HepG2 (cell line): ENCODE results near the gene RYK. TPM values are rescaled to one million over a fixed set of nuclear protein-coding genes. Genes with fewer than 3 reads are reported as not detected.

Source experiments
- ATAC-seq: fragments of 200-7000 bp; cut with Tn5 transposase; 3 replicates; pipeline ENCODE4 v1.9.1; 2020; ENCODE audit warnings: mild to moderate bottlenecking, moderate library complexity
- BruUV-seq: library from RNA; stranded (reverse); fragments of 400-500 nt; replicated peaks from 2 replicates; lab custom pipeline; 2021; lab: Mats Ljungman, UMichigan
- CTCF ChIA-PET: fragments of 300-600 bp; formaldehyde crosslinking; extraction: SDS; loops from one replicate; lab custom pipeline; 2021; ENCODE audit warnings: low total read pairs, inconsistent platforms, low intra/inter-chr PET ratio; lab: Yijun Ruan, JAX
- POLR2A ChIA-PET: fragments of 350-600 bp; sonication (Branson Sonifier 250); formaldehyde crosslinking; loops from one replicate; lab custom pipeline; 2020; ENCODE audit warnings: antibody characterized with exemption, inconsistent platforms; lab: Yijun Ruan, JAX
- DNase-seq: peaks from one replicate; pipeline ENCODE4 v3.0.0-alpha.2; 2015; ENCODE audit warnings: low spot score
- FAIRE-seq: peaks from 3 replicates; lab custom pipeline; 2011; peaks lifted over from hg19 to GRCh38; lab: Jason Lieb, UNC
- H2AFZ ChIP-seq: one replicate; pipeline ENCODE4 v1.6.1; 2011; ENCODE audit warnings: low read length, inconsistent platforms
- H3K27ac ChIP-seq: fragments of 300-600 bp; 3 replicates; pipeline ENCODE4 v1.8.0; 2011; ENCODE audit warnings: mixed run types, mild to moderate bottlenecking, mixed read lengths, low read length, inconsistent platforms; ENCODE audit not compliant: insufficient read depth; ENCODE audit errors: extremely low read length
- H3K27me3 ChIP-seq, 2 experiments: fragments of 200-600 bp in 1 of 2; 2 replicates in 1 of 2; 3 replicates in 1 of 2; pipeline versions ENCODE4 v1.6.0 to v1.8.0; 2011; ENCODE audit warnings: low read length in 2 of 2, mild to moderate bottlenecking in 2 of 2, moderate library complexity in 2 of 2, inconsistent platforms in 1 of 2; ENCODE audit not compliant: insufficient read depth in 2 of 2, control insufficient read depth in 1 of 2
- H3K36me3 ChIP-seq, 2 experiments: fragments of 200-600 bp in 1 of 2; replicated peaks in 1 of 2; 2 replicates in 1 of 2; 3 replicates in 1 of 2; pipeline versions ENCODE4 v1.5.1 to v1.8.0; 2011; ENCODE audit warnings: low read length in 2 of 2, inconsistent platforms in 1 of 2; ENCODE audit not compliant: insufficient read depth in 2 of 2, control insufficient read depth in 1 of 2
- H3K4me1 ChIP-seq: 2 replicates; pipeline ENCODE4 v1.5.1; 2012; ENCODE audit warnings: low read length, inconsistent platforms; ENCODE audit not compliant: insufficient read depth
- H3K4me2 ChIP-seq: 2 replicates; pipeline ENCODE4 v1.6.0; 2011; ENCODE audit warnings: low read depth, low read length, inconsistent platforms
- H3K4me3 ChIP-seq, 3 experiments: fragments of 200-600 bp in 1 of 3; sonication (generic), shearing (Covaris generic) in 1 of 3; replicated peaks in 1 of 3; 2 replicates each; pipeline ENCODE4 v1.5.1; 2011 to 2016; ENCODE audit warnings: low read length in 3 of 3, inconsistent platforms in 2 of 3, low read depth in 2 of 3, mild to moderate bottlenecking in 2 of 3, control low read depth in 1 of 3, mixed read lengths in 1 of 3; ENCODE audit not compliant: insufficient read depth in 1 of 3
- H3K79me2 ChIP-seq: one replicate; pipeline ENCODE4 v1.6.1; 2011; ENCODE audit warnings: low read length, inconsistent platforms; ENCODE audit not compliant: insufficient read depth
- H3K9ac ChIP-seq: 2 replicates; pipeline ENCODE4 v1.6.0; 2011; ENCODE audit warnings: mild to moderate bottlenecking, low read depth, low read length, inconsistent platforms; ENCODE audit not compliant: insufficient read depth
- H3K9me3 ChIP-seq: 2 replicates; pipeline ENCODE4 v1.5.1; 2012; ENCODE audit warnings: mild to moderate bottlenecking, low read length
- H4K20me1 ChIP-seq: 2 replicates; pipeline ENCODE4 v1.6.0; 2011; ENCODE audit warnings: inconsistent platforms, mild to moderate bottlenecking, low read length, moderate library complexity; ENCODE audit not compliant: insufficient read depth
- ARHGAP35 ChIP-seq: sonication (generic); formaldehyde crosslinking; IDR thresholded peaks from 2 replicates; pipeline ENCODE4 v1.9.0; 2022; ENCODE audit warnings: mild to moderate bottlenecking, inconsistent platforms, moderate library complexity, missing genetic modification reagents, borderline replicate concordance
- ARNT2 ChIP-seq: sonication (generic); formaldehyde crosslinking; IDR thresholded peaks from 2 replicates; pipeline ENCODE4 v1.8.0; 2022; ENCODE audit warnings: mild to moderate bottlenecking, low read depth, missing genetic modification reagents, moderate library complexity
- ATF4 ChIP-seq, 2 experiments: fragments of 450-650 bp in 1 of 2; sonication (generic) in 1 of 2; formaldehyde crosslinking; IDR thresholded peaks; 2 replicates each; pipeline versions ENCODE4 v1.5.0 to v1.8.0; 2020 to 2022; ENCODE audit warnings: mild to moderate bottlenecking in 1 of 2, missing genetic modification reagents in 1 of 2
- CEBPB ChIP-seq: IDR thresholded peaks from 2 replicates; pipeline ENCODE4 v1.6.1; 2011; ENCODE audit warnings: low read depth, low read length, improper control_type of control experiment, borderline replicate concordance
- ERF ChIP-seq: IDR thresholded peaks from 2 replicates; pipeline ENCODE4 v1.6.1; 2018; ENCODE audit warnings: missing biosample characterization, missing genetic modification reagents
- KLF12 ChIP-seq: sonication (generic); formaldehyde crosslinking; IDR thresholded peaks from 2 replicates; pipeline ENCODE4 v1.4.0; 2020; ENCODE audit warnings: missing genetic modification reagents, borderline replicate concordance
- NFKB2 ChIP-seq: sonication (generic); formaldehyde crosslinking; IDR thresholded peaks from 2 replicates; pipeline ENCODE4 v1.4.0; 2020; ENCODE audit warnings: missing genetic modification reagents, borderline replicate concordance
- NPAS2 ChIP-seq: sonication (generic); formaldehyde crosslinking; IDR thresholded peaks from 2 replicates; pipeline ENCODE4 v1.8.0; 2022; ENCODE audit warnings: mild to moderate bottlenecking, missing genetic modification reagents, borderline replicate concordance
- PLRG1 ChIP-seq: fragments of 450-650 bp; conservative IDR thresholded peaks from 2 replicates; pipeline ENCODE4 v1.6.1; 2016
- RFX5 ChIP-seq: IDR thresholded peaks from 2 replicates; pipeline ENCODE4 v1.6.1; 2011; ENCODE audit warnings: low read depth, low read length, improper control_type of control experiment
- SIX4 ChIP-seq: sonication (generic); formaldehyde crosslinking; IDR thresholded peaks from 2 replicates; pipeline ENCODE4 v1.4.0; 2020; ENCODE audit warnings: missing genetic modification reagents
- SRY ChIP-seq: sonication (generic); formaldehyde crosslinking; IDR thresholded peaks from 2 replicates; pipeline ENCODE4 v1.8.0; 2022; ENCODE audit warnings: mild to moderate bottlenecking, missing genetic modification reagents
- TBX3 ChIP-seq: fragments of 450-650 bp; IDR thresholded peaks from 2 replicates; pipeline ENCODE4 v1.6.1; 2017; ENCODE audit warnings: antibody characterized with exemption, mild to moderate bottlenecking, inconsistent platforms, borderline replicate concordance
- TGIF2 ChIP-seq: IDR thresholded peaks from 2 replicates; pipeline ENCODE4 v1.6.1; 2016; ENCODE audit warnings: control low read depth, missing compliant biosample characterization
- U2AF1 ChIP-seq: fragments of 200-400 bp; formaldehyde crosslinking; optimal IDR thresholded peaks from 2 replicates; pipeline ENCODE3; 2017; ENCODE audit warnings: mild to moderate bottlenecking, low read depth, low read length
- UBTF ChIP-seq: sonication (generic); formaldehyde crosslinking; IDR thresholded peaks from 2 replicates; pipeline ENCODE4 v1.4.0; 2020; ENCODE audit warnings: mild to moderate bottlenecking, missing genetic modification reagents
- ZNF367 ChIP-seq: sonication (generic); formaldehyde crosslinking; IDR thresholded peaks from 2 replicates; pipeline ENCODE4 v1.4.0; 2020; ENCODE audit warnings: missing genetic modification reagents, borderline replicate concordance
- WGBS: methylation state at CpG from one replicate; pipeline ENCODE4 v1.1.6; 2017; ENCODE audit warnings: low lambda C conversion rate; 5-methylcytosine and 5-hydroxymethylcytosine counted together
- in situ Hi-C: cut with HindIII; loops from 2 replicates; pipeline ENCODE4 v1.10.0; 2017; ENCODE audit warnings: low pct_unique_long_range_greater_than_20kb; ENCODE audit not compliant: extremely low pct_ligation_motif_present
- intact Hi-C: fragments of 100-400 bp; cut with micrococcal nuclease; formaldehyde crosslinking; loops from one replicate; pipeline ENCODE4 v1.10.0; 2022; ENCODE audit not compliant: unreplicated experiment
- polyA plus RNA-seq, 8 experiments: library from polyadenylated mRNA; depleted of rRNA in 3 of 8; stranded (reverse) in 7 of 8; unstranded in 1 of 8; fragments of >200 nt; fragmentation: Illumina TruSeq in 4 of 8; extraction: Trizol in 4 of 8; gene quantifications; 2 replicates each; pipeline versions ENCODE4 v1.2.1 to v1.2.3, GENCODE V29; 2011 to 2016; ENCODE audit warnings: low read depth in 4 of 8, missing spikeins in 1 of 8, mixed read lengths in 1 of 8; ENCODE audit not compliant: insufficient read depth in 1 of 8
- total RNA-seq, 5 experiments: library from RNA; depleted of rRNA; stranded (reverse); fragments of >200 nt; fragmentation: Illumina TruSeq; extraction: Trizol; gene quantifications; 2 replicates each; pipeline ENCODE4 v1.2.3, GENCODE V29; 2016; ENCODE audit warnings: low read depth in 1 of 5

RYK gene
- total and polyA plus RNA-seq, 2 of the 13 experiments (the other 11 are each of a cell fraction or from before 2014, with no cell fraction given), result 35.0 to 66.2 TPM

DNA sequence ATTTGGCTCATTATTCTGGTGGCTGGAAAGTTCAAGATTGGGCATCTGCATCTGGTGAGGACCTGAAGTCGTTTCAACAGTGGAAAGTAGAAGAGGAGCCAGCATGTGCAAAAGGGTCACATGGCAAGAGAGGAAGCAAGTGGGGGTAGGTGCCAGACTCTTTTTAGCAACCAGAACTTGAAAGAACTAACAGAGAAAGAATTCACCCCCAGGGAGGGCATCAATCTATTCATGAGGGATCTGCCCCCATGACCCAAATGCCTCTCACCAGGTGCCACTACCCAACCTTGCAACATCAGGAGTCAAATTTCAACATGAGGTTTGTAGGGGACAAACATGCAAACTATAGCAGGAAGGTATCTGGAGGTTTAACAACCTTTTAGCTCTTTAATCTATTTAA is 10.3 kb upstream of the RYK start:
- no peak overlapping the region for H2AFZ ChIP-seq
- no peaks in the 10 kb centered on the region for H3K27me3 ChIP-seq
- WGBS, result 7% methylated on average over 1 of the region's 1 CpG
- no peaks in the 10 kb centered on the region for H3K9me3 ChIP-seq
- POLR2A ChIA-PET, result interaction anchor here (1.4 kb wide), 1 partner anchor 8 kb away, joined by 6 read pairs; no protein-coding TSS in a partner anchor
- no peak overlapping the region for H3K4me3 ChIP-seq
- ATAC-seq (no peak), DNase-seq (no peak), FAIRE-seq (no peak)
- in situ Hi-C loops (no loop called here), intact Hi-C loops (no loop called here)
- BruUV-seq, result no TSS peak
- TF ChIP-seq ARHGAP35 (no peak), CEBPB (peak; percentile 44; the same call in 1 of the 2 replicates), TBX3 (no peak), SIX4 (CRISPR knock-in tag) (peak; percentile 73; the same call in 1 of the 2 replicates)
- CTCF ChIA-PET, result no interaction called here
- no peaks in the 10 kb centered on the region for H3K4me1 ChIP-seq
- no peak overlapping the region for H3K9ac ChIP-seq
- H3K27ac ChIP-seq, result no peak overlapping the region
- H3K4me2 ChIP-seq, result no peak overlapping the region
- no peaks in the 10 kb centered on the region for H3K36me3 ChIP-seq
- no peaks in the 10 kb centered on the region for H3K79me2 ChIP-seq
- no peaks in the 10 kb centered on the region for H4K20me1 ChIP-seq

GRCh38 chr3:134258761-134259347 is 8.2 kb upstream of the RYK start:
- no peak overlapping the region for H2AFZ ChIP-seq
- POLR2A ChIA-PET, result no interaction called here
- H3K27ac ChIP-seq, result no peak overlapping the region
- CTCF ChIA-PET, result no interaction called here
- ATAC-seq (no peak), DNase-seq (no peak), FAIRE-seq (no peak)
- no peaks in the 10 kb centered on the region for H3K79me2 ChIP-seq
- H3K27me3 ChIP-seq, result no peaks in the 10 kb centered on the region
- no peak overlapping the region for H3K4me2 ChIP-seq
- BruUV-seq, result no TSS peak
- no peak overlapping the region for H3K4me3 ChIP-seq
- H3K4me1 ChIP-seq, result peaks cover 3% of the 10 kb centered on the region; the same call in 1 of the 2 replicates
- WGBS, result 52% methylated on average over 4 of the region's 4 CpGs
- no peaks in the 10 kb centered on the region for H3K36me3 ChIP-seq
- H3K9ac ChIP-seq, result no peak overlapping the region
- no peaks in the 10 kb centered on the region for H3K9me3 ChIP-seq
- in situ Hi-C loops, result no loop called here
- intact Hi-C loops, result no loop called here
- no peaks in the 10 kb centered on the region for H4K20me1 ChIP-seq
- TF ChIP-seq PLRG1, result no peak
- TF ChIP-seq UBTF, result no peak
- TF ChIP-seq ATF4 (CRISPR knock-in tag; IDR thresholded peaks at IDR 0.05), result no peak
- no peak for TF ChIP-seq ARNT2 (CRISPR knock-in tag)
- TF ChIP-seq TGIF2 (CRISPR knock-in tag), result no peak
- TF ChIP-seq KLF12 (CRISPR knock-in tag), result no peak
- no peak for TF ChIP-seq NPAS2 (CRISPR knock-in tag)
- no peak for TF ChIP-seq SRY (CRISPR knock-in tag)
- TF ChIP-seq ZNF367 (CRISPR knock-in tag), result no peak
- no peak for TF ChIP-seq U2AF1
- no peak for TF ChIP-seq RFX5
- TF ChIP-seq ERF (CRISPR knock-in tag), result no peak
- no peak for TF ChIP-seq NFKB2
